Endodermal cell (in vitro differentiated cells): Measurements from ENCODE around the gene PTHLH. TPM values are rescaled to one million over a fixed set of nuclear protein-coding genes. Genes with fewer than 3 reads are reported as not detected.

Experiments used
- DNase-seq: peaks from one replicate; pipeline ENCODE4 v3.0.0-alpha.2; 2017
- H3K27ac ChIP-seq: 2 replicates; pipeline ENCODE4 v1.5.1; 2013; ENCODE audit warnings: mild to moderate bottlenecking, low read depth, low read length, moderate library complexity
- H3K27me3 ChIP-seq: 2 replicates; pipeline ENCODE4 v1.6.1; 2013; ENCODE audit warnings: mild to moderate bottlenecking, low read length, moderate library complexity; ENCODE audit not compliant: insufficient read depth, control insufficient read depth, poor library complexity, severe bottlenecking
- H3K36me3 ChIP-seq: 2 replicates; pipeline ENCODE4 v1.7.0; 2013; ENCODE audit warnings: mild to moderate bottlenecking, low read length, moderate library complexity; ENCODE audit not compliant: control insufficient read depth, insufficient read depth
- H3K4me1 ChIP-seq: one replicate; pipeline ENCODE4 v1.7.0; 2013; ENCODE audit warnings: low read length; ENCODE audit not compliant: control insufficient read depth, insufficient read depth
- H3K4me3 ChIP-seq: 2 replicates; pipeline ENCODE4 v1.5.1; 2013; ENCODE audit warnings: mild to moderate bottlenecking, low read length, moderate library complexity
- H3K9ac ChIP-seq: 2 replicates; pipeline ENCODE4 v1.6.1; 2013; ENCODE audit warnings: mild to moderate bottlenecking, low read length, moderate library complexity; ENCODE audit not compliant: poor library complexity, severe bottlenecking; ENCODE audit errors: extremely low read depth
- H3K9me3 ChIP-seq: 2 replicates; pipeline ENCODE4 v1.6.1; 2013; ENCODE audit warnings: mild to moderate bottlenecking, low read length, moderate library complexity; ENCODE audit not compliant: control insufficient read depth
- H3K27ac Mint-ChIP-seq: 2 replicates; pipeline ENCODE4 v1.8.0; 2020; ENCODE audit warnings: mixed read lengths
- H3K27me3 Mint-ChIP-seq: 2 replicates; pipeline ENCODE4 v1.8.0; 2021; ENCODE audit warnings: mild to moderate bottlenecking, mixed read lengths; ENCODE audit not compliant: insufficient read depth
- H3K36me3 Mint-ChIP-seq: 2 replicates; pipeline ENCODE4 v1.8.0; 2020; ENCODE audit warnings: low read depth, mixed read lengths
- H3K4me1 Mint-ChIP-seq: 2 replicates; pipeline ENCODE4 v1.8.0; 2020; ENCODE audit warnings: mixed read lengths
- H3K4me3 Mint-ChIP-seq: 2 replicates; pipeline ENCODE4 v1.8.0; 2020; ENCODE audit warnings: mild to moderate bottlenecking, moderate library complexity, mixed read lengths
- H3K9me3 Mint-ChIP-seq: 2 replicates; pipeline ENCODE4 v1.8.0; 2020; ENCODE audit warnings: mild to moderate bottlenecking, mixed read lengths
- CTCF ChIP-seq: fragments of 200-600 bp; sonication (generic); conservative IDR thresholded peaks from 2 replicates; pipeline ENCODE4 v1.5.0; 2021; ENCODE audit warnings: antibody characterized with exemption, mild to moderate bottlenecking
- WGBS, 2 experiments: methylation state at CpG; one replicate each; pipeline versions ENCODE4 v1.1.5 to v1.1.7; 2013; ENCODE audit warnings: missing lambda C conversion rate in 2 of 2, mixed read lengths in 1 of 2; ENCODE audit not compliant: insufficient coverage in 1 of 2, insufficient read length in 1 of 2; 5-methylcytosine and 5-hydroxymethylcytosine counted together
- total RNA-seq, 2 donors: library from RNA; stranded (reverse); fragmentation: NEBNext Ultra II Directional in 1 of 2; extraction: Animal tissue kit (Norgen Biotek cat#: 25700) in 1 of 2; gene quantifications; 2 replicates in 1 of 2; 3 replicates in 1 of 2; pipeline ENCODE4 v1.2.1, GENCODE V29; 2021

Gene PTHLH
- total RNA-seq, 2 donors from 2014 or later = not detected

DNA sequence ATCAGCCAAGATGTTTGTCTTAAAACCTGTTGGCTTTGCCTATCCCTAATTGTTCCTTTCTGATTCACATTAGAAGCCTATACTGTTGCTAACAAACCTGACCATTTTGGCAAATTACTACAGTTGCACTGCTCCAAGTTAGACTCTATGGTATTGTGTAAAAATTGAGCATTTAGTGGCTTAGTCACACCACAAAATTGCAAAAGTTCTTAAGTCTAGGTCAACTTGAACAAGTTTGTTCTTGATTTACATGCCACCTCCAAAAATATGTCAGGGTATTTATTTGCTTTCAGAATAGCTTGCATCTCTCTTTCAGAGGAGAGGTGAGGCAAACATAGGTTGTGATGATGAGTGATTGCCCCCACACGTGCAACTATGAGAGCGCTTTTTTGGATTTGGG lies 27.0 kb upstream of the PTHLH start:
- Mint-ChIP-seq H3K27ac (no peak overlapping the region), H3K4me3 (no peak overlapping the region), H3K4me1 (peaks cover 2% of the 10 kb centered on the region), H3K36me3 (no peaks in the 10 kb centered on the region), H3K27me3 (no peaks in the 10 kb centered on the region), H3K9me3 (peaks cover 4% of the 10 kb centered on the region)
- no peak overlapping the region for H3K4me3 ChIP-seq
- no peaks in the 10 kb centered on the region for H3K27me3 ChIP-seq
- no peaks in the 10 kb centered on the region for H3K36me3 ChIP-seq
- TF ChIP-seq CTCF = no peak
- no peak overlapping the region for H3K27ac ChIP-seq
- DNase-seq = no peak
- 100% methylated on average over 2 of the region's 2 CpGs; no CpG with 5 or more reads in 1 of the 2 experiments for WGBS, 2 experiments
- H3K9ac ChIP-seq = no peak overlapping the region
- H3K9me3 ChIP-seq = no peaks in the 10 kb centered on the region
- H3K4me1 ChIP-seq = no peaks in the 10 kb centered on the region

- no peaks in the 10 kb centered on the region for H3K4me1 ChIP-seq
- H3K27ac Mint-ChIP-seq = no peak overlapping the region
Observed at GRCh38 chr12:27998658-27999057, 26.1 kb upstream of the PTHLH start.

DNA sequence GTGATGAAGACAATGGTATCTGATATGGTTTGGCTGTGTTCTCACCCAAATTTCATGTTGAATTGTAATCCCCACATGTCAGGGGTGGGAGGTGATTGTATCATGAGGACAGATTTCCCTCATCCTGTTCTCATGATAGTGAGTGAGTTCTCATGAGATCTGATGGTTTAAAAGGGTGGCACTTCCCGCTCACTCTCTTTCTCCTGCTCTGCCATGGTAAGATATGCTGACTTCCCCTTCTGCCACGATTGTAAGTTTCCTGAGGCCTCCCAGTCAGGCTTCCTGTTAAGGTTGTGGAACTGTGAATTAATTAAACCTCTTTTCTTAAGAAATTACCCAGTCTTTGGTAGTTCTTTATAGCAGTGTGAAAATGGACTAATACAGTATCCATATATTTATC lies 25.6 kb upstream of the PTHLH start:
- Mint-ChIP-seq H3K36me3 (no peaks in the 10 kb centered on the region), H3K4me3 (no peak overlapping the region), H3K9me3 (no peaks in the 10 kb centered on the region), H3K4me1 (peaks cover 2% of the 10 kb centered on the region), H3K27ac (no peak overlapping the region), H3K27me3 (no peaks in the 10 kb centered on the region)
- H3K9me3 ChIP-seq = no peaks in the 10 kb centered on the region
- WGBS, 2 experiments = 96 to 100% methylated on average over 1 to 2 of the region's 2 CpGs
- no peaks in the 10 kb centered on the region for H3K36me3 ChIP-seq
- H3K27me3 ChIP-seq = no peaks in the 10 kb centered on the region
- no peaks in the 10 kb centered on the region for H3K4me1 ChIP-seq
- no peak overlapping the region for H3K4me3 ChIP-seq
- no peak for TF ChIP-seq CTCF
- no peak overlapping the region for H3K27ac ChIP-seq
- no peak overlapping the region for H3K9ac ChIP-seq
- no peak for DNase-seq

More at GRCh38 chr12:27998658-27999057, 26.1 kb upstream of the PTHLH start:
- H3K4me3 Mint-ChIP-seq = no peak overlapping the region
- no peaks in the 10 kb centered on the region for H3K27me3 Mint-ChIP-seq
- Histone ChIP-seq H3K9ac (no peak overlapping the region), H3K9me3 (no peaks in the 10 kb centered on the region), H3K27ac (no peak overlapping the region), H3K4me3 (no peak overlapping the region), H3K27me3 (no peaks in the 10 kb centered on the region), H3K36me3 (no peaks in the 10 kb centered on the region)
- H3K9me3 Mint-ChIP-seq = peaks cover under 1% of the 10 kb centered on the region
- peaks cover 2% of the 10 kb centered on the region for H3K4me1 Mint-ChIP-seq
- no peaks in the 10 kb centered on the region for H3K36me3 Mint-ChIP-seq
- TF ChIP-seq CTCF = no peak
- DNase-seq = no peak
